Gastrocnemius medialis (tissue), 4 donors: ENCODE data around the gene DPYSL3. TPM values are rescaled to one million over a fixed set of nuclear protein-coding genes. Genes with fewer than 3 reads are reported as not detected.

Experiments
- ATAC-seq, 2 donors: fragments of 150-250 bp; one replicate each; pipeline ENCODE4 v1.9.1; 2016
- DNase-seq, 2 donors: peaks; one replicate each; pipeline ENCODE4 v3.0.0-alpha.2; 2019
- H3K27ac ChIP-seq, 4 donors: fragments of 200-600 bp; sonication (generic); 1 replicate in 1 of 4; 2 replicates in 3 of 4; pipeline ENCODE4 v1.5.1; 2016 to 2018; ENCODE audit warnings: mild to moderate bottlenecking in 2 of 4, moderate library complexity in 1 of 4
- H3K27me3 ChIP-seq, 3 donors: fragments of 200-600 bp; sonication (generic) in 2 of 3; 1 replicate in 1 of 3; 2 replicates in 2 of 3; pipeline versions ENCODE4 v1.5.1 to v1.6.0; 2016 to 2019; ENCODE audit warnings: mild to moderate bottlenecking in 1 of 3, moderate library complexity in 1 of 3
- H3K36me3 ChIP-seq, 2 donors: fragments of 200-600 bp; sonication (generic) in 1 of 2; one replicate each; pipeline ENCODE4 v1.5.1; 2017 to 2018
- H3K4me1 ChIP-seq, 2 donors: fragments of 200-600 bp; sonication (generic) in 1 of 2; one replicate each; pipeline ENCODE4 v1.5.1; 2016 to 2017; ENCODE audit warnings: mild to moderate bottlenecking in 2 of 2
- H3K4me3 ChIP-seq, 4 donors: fragments of 200-600 bp; sonication (generic) in 3 of 4; 1 replicate in 1 of 4; 2 replicates in 3 of 4; pipeline ENCODE4 v1.5.1; 2016 to 2019; ENCODE audit warnings: mild to moderate bottlenecking in 2 of 4
- H3K9me3 ChIP-seq, 3 donors: fragments of 200-600 bp; sonication (generic) in 2 of 3; 1 replicate in 1 of 3; 2 replicates in 2 of 3; pipeline ENCODE4 v1.5.1; 2016 to 2019
- POLR2A ChIP-seq, 2 donors: fragments of 450-650 bp; IDR thresholded peaks; one replicate each; pipeline ENCODE4 v1.6.1; 2017; ENCODE audit warnings: antibody characterized with exemption in 2 of 2, mild to moderate bottlenecking in 2 of 2, moderate library complexity in 2 of 2
- in situ Hi-C, 4 donors: fragments of 200-750 bp; cut with MboI; loops; one replicate each; pipeline versions ENCODE4 v1.15.0 to v1.8.0; 2017; ENCODE audit warnings: low sequenced_read_pairs in 4 of 4
- intact Hi-C: fragments of 100-400 bp; cut with DNase I; formaldehyde crosslinking; loops from one replicate; pipeline ENCODE4 v1.15.1; 2023; ENCODE audit warnings: low total_unique reads
- total RNA-seq, 4 donors: library from RNA; depleted of rRNA; stranded (reverse); fragments of >200 nt; gene quantifications; one replicate each; pipeline versions ENCODE4 v1.1.0 to v1.2.3, GENCODE V29; 2016
- TF ChIP-seq, protein P1 (sequence below), 5 experiments: fragments of 450-650 bp in 3 of 5; fragments of 200-600 bp in 2 of 5; sonication (generic) in 2 of 5; IDR thresholded peaks in 4 of 5; conservative IDR thresholded peaks in 1 of 5; 1 replicate in 4 of 5; 2 replicates in 1 of 5; pipeline ENCODE4 v1.5.1; 2016 to 2019; ENCODE audit warnings: antibody characterized with exemption in 5 of 5, mild to moderate bottlenecking in 3 of 5, moderate library complexity in 3 of 5

Gene DPYSL3
- total RNA-seq, 4 donors from 2014 or later: 11.7 to 45.8 (median 26.0) TPM

DNA sequence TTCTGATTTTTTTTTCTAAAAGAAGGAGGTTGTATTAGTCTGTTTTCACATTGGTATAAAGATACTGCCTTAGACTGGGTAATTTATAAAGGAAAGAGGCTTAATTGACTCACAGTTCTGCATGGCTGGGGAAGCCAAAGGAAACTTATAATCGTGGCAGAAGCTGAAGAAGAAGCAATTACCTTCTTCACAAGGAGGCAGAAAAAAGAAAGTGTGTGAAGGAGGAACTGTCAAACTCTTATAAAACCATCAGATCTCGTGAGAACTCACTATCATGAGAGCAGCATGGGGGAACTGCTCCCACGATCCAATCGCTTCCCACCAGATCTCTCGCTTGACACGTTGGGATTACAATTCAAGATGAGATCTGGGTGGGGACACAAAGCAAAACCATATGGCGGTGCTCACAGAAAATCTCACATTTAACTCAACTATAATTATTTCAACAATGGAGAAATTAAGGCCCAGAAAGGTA, 27.1 kb downstream of the DPYSL3 start:
- in situ Hi-C loops: no loop called here
- H3K4me1 ChIP-seq: peaks cover 0 to 14% of the 10 kb centered on the region in 2 donors
- peak overlapping the region in 1 of 4 donors; percentile 5 for H3K4me3 ChIP-seq

DNA sequence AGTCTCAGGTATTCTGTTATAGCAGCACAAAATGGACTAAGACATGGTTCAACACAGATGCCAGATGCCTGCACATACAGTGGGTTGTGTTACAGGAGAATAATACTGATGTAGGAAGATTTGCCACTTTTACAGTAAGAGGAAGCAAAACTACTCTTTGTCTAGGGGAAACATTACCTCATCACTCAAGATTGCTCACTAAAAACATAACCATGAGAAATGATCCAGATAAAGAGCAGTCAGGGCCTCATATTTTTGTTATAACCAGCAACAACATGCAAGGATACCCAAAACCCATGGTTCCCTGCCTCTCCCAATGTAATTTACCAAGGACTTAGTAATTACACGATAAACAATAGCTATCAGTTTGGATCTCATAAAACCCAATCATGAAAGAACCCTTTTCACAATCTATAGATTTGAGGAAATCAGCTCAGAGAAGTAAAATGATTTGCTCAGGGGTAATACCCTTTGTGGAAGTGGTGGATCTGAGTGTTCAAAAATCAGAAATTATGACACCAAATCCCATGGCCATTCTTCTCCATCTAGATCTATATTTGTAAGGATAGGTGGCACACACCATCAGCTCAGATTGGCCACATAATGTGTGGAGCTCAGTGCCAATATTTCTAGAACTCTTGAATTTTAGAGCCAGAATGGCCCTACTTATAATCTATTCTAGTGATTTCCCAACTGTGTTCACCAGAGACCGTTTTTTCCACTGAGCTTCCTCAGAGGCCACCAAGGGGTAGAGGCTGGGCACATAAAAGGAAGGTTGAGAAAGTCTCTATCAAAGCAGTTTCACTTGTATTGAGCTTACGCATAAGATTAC, 27.8 kb downstream of the DPYSL3 start:
- intact Hi-C loops: no loop called here
- peaks cover 0 to 14% of the 10 kb centered on the region in 2 donors for H3K4me1 ChIP-seq
- H3K27me3 ChIP-seq: no peaks in the 10 kb centered on the region
- ATAC-seq (peak in 1 of 2 donors; percentile 35), DNase-seq (no peak)
- TF ChIP-seq, protein P1, sequence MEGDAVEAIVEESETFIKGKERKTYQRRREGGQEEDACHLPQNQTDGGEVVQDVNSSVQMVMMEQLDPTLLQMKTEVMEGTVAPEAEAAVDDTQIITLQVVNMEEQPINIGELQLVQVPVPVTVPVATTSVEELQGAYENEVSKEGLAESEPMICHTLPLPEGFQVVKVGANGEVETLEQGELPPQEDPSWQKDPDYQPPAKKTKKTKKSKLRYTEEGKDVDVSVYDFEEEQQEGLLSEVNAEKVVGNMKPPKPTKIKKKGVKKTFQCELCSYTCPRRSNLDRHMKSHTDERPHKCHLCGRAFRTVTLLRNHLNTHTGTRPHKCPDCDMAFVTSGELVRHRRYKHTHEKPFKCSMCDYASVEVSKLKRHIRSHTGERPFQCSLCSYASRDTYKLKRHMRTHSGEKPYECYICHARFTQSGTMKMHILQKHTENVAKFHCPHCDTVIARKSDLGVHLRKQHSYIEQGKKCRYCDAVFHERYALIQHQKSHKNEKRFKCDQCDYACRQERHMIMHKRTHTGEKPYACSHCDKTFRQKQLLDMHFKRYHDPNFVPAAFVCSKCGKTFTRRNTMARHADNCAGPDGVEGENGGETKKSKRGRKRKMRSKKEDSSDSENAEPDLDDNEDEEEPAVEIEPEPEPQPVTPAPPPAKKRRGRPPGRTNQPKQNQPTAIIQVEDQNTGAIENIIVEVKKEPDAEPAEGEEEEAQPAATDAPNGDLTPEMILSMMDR (IDR thresholded peaks at IDR 0.05 in 4 of 5, conservative IDR thresholded peaks at IDR 0.05 in 1 of 5): no peak
- no peak for TF ChIP-seq POLR2A (IDR thresholded peaks at IDR 0.05)
- in situ Hi-C loops: no loop called here
- peak overlapping the region; percentile 24 to 47 (median 40) for H3K27ac ChIP-seq
- H3K36me3 ChIP-seq: no peaks in the 10 kb centered on the region
- peak overlapping the region in 1 of 4 donors; percentile 5 for H3K4me3 ChIP-seq
- no peaks in the 10 kb centered on the region for H3K9me3 ChIP-seq

More for the DNA sequence above, 27.1 kb downstream of the DPYSL3 start:
- no peaks in the 10 kb centered on the region for H3K27me3 ChIP-seq
- no peak for ATAC-seq
- DNase-seq: no peak
- intact Hi-C loops: no loop called here
- TF ChIP-seq, protein P1 (IDR thresholded peaks at IDR 0.05 in 4 of 5, conservative IDR thresholded peaks at IDR 0.05 in 1 of 5): no peak
- no peak for TF ChIP-seq POLR2A (IDR thresholded peaks at IDR 0.05)
- no peaks in the 10 kb centered on the region for H3K9me3 ChIP-seq
- H3K36me3 ChIP-seq: no peaks in the 10 kb centered on the region
- H3K27ac ChIP-seq: peak overlapping the region; percentile 24 to 47 (median 40)

DNA sequence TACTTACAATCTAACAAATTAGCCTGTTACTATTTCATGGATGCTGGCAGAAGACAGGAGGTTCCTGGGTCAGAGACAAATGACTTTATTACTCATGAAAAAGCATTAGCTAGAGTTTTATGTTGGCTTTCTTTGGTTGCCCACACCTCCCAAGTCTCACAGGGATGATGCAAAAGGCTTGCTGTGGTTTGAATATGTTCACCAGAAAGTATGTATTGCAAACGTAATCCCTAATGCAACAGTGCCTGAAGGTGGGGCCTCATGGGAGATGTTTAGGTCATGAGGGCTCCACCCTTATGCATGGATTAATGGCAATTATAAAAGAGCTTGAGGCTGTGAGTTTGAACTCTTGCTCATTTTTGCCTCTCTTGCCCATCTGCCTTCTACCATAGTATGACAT, 28.5 kb downstream of the DPYSL3 start:
- H3K4me3 ChIP-seq: no peak overlapping the region
- no peaks in the 10 kb centered on the region for H3K9me3 ChIP-seq
- H3K4me1 ChIP-seq: peaks cover 0 to 14% of the 10 kb centered on the region in 2 donors
- ATAC-seq (no peak), DNase-seq (no peak)
- TF ChIP-seq, protein P1 (IDR thresholded peaks at IDR 0.05 in 4 of 5, conservative IDR thresholded peaks at IDR 0.05 in 1 of 5): no peak
- no peak for TF ChIP-seq POLR2A (IDR thresholded peaks at IDR 0.05)
- no peak overlapping the region for H3K27ac ChIP-seq
- in situ Hi-C loops (no loop called here), intact Hi-C loops (no loop called here)
- H3K36me3 ChIP-seq: no peaks in the 10 kb centered on the region
- no peaks in the 10 kb centered on the region for H3K27me3 ChIP-seq

DNA sequence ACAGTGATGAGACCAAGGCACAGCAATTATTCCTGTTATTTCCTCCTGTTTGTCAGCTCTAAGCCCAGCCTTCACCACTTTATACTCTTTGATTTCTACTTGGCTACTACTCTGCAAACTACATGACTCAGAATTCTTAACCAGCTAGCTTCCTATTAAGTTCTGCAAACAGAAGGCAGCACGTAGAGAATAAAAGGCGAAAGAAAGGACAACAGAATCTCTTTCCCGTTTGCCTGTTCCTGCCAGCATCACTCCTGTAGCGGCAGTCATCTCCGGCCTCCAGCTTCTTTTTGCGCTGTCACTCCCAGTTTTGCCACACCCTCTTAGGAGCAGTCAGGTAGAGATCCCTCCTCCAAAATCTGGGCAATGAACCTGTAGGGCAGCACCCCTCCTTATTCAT, 29.9 kb downstream of the DPYSL3 start:
- no peak for DNase-seq
- peak in 1 of 2 donors; percentile 28 for ATAC-seq
- H3K4me3 ChIP-seq: no peak overlapping the region
- no peak for TF ChIP-seq POLR2A (IDR thresholded peaks at IDR 0.05)
- TF ChIP-seq, protein P1 (IDR thresholded peaks at IDR 0.05 in 4 of 5, conservative IDR thresholded peaks at IDR 0.05 in 1 of 5): no peak
- no peaks in the 10 kb centered on the region for H3K36me3 ChIP-seq
- H3K4me1 ChIP-seq: peaks cover 0 to 14% of the 10 kb centered on the region in 2 donors
- H3K9me3 ChIP-seq: no peaks in the 10 kb centered on the region
- no peak overlapping the region for H3K27ac ChIP-seq
- H3K27me3 ChIP-seq: no peaks in the 10 kb centered on the region
- in situ Hi-C loops: no loop called here
- intact Hi-C loops: no loop called here
